ENCODE results near the gene PYY. TPM values are rescaled to one million over a fixed set of nuclear protein-coding genes. Genes with fewer than 3 reads are reported as not detected.

PYY gene
- total and polyA plus RNA-seq, 7 donors: not detected

GRCh38 chr17:43951750-43952149, 2.0 kb downstream of the PYY start:
- H3K9me3 ChIP-seq: no peaks in the 10 kb centered on the region
- intact Hi-C loops (cut with DNase I): no loop called here
- H3K4me1 ChIP-seq: no peaks in the 10 kb centered on the region
- no peaks in the 10 kb centered on the region for H3K36me3 ChIP-seq (ENCODE audit: insufficient read depth in 1 of 2, low read depth in 1 of 2)
- WGBS, 3 donors: 43 to 52% (median 47%) methylated on average over 4 of the region's 4 CpGs
- H3K27me3 ChIP-seq (ENCODE audit: insufficient read depth in 3 of 3, low read length in 2 of 3): peaks cover 0 to 60% (median 29%) of the 10 kb centered on the region in 3 donors
- no peak for TF ChIP-seq CTCF (IDR thresholded peaks at IDR 0.05)
- no peak overlapping the region for H3K4me3 ChIP-seq
- H3K27ac ChIP-seq: no peak overlapping the region
- DNase-seq (no peak), ATAC-seq (no peak)

DNA sequence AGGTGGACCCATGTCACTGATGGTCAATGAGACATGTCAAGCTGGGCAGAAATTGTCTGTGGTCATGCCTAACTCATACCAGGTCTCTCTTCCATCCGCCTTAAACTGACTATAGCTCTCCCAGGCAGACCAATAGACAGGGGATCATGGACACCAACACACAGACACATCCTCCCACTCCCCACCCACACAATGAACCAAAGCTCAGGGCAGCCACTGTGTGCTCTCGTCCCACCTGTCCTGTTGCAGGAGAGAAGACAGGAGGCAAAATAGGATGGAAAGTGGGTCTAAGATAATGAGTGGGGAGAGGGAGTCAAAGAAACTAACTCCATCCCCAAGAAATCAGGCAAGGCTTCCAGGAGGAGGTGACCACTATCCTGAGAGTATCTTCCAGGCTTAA, 3.2 kb downstream of the PYY start:
- H3K27me3 ChIP-seq (ENCODE audit: insufficient read depth in 3 of 3, low read length in 2 of 3): peaks cover 0 to 60% (median 28%) of the 10 kb centered on the region in 3 donors
- H3K36me3 ChIP-seq (ENCODE audit: insufficient read depth in 1 of 2, low read depth in 1 of 2): no peaks in the 10 kb centered on the region
- no peaks in the 10 kb centered on the region for H3K4me1 ChIP-seq
- no peak for TF ChIP-seq CTCF (IDR thresholded peaks at IDR 0.05)
- intact Hi-C loops (cut with DNase I): no loop called here
- DNase-seq: no peak
- 89 to 92% (median 89%) methylated on average over 2 of the region's 2 CpGs for WGBS, 3 donors
- no peak overlapping the region for H3K27ac ChIP-seq
- H3K4me3 ChIP-seq: no peak overlapping the region
- H3K9me3 ChIP-seq: no peaks in the 10 kb centered on the region
- no peak for ATAC-seq

- H3K27ac ChIP-seq: no peak overlapping the region
- no peaks in the 10 kb centered on the region for H3K4me1 ChIP-seq
- no peak for DNase-seq
- no peak for TF ChIP-seq CTCF (IDR thresholded peaks at IDR 0.05)
- intact Hi-C loops (cut with DNase I): loop anchor here in 1 of 2 donors (10.0 kb wide), 1 partner anchor 215 kb away; no protein-coding TSS in a partner anchor
- WGBS, 3 donors: 59 to 77% (median 60%) methylated on average over 4 of the region's 4 CpGs
- H3K4me3 ChIP-seq: no peak overlapping the region
- no peaks in the 10 kb centered on the region for H3K9me3 ChIP-seq
- H3K27me3 ChIP-seq (ENCODE audit: insufficient read depth in 3 of 3, low read length in 2 of 3): peaks cover 0 to 53% (median 28%) of the 10 kb centered on the region in 3 donors
- no peak for ATAC-seq
- no peaks in the 10 kb centered on the region for H3K36me3 ChIP-seq (ENCODE audit: insufficient read depth in 1 of 2, low read depth in 1 of 2)
Observed at GRCh38 chr17:43949781-43950180, 4.0 kb downstream of the PYY start.

- DNase-seq (no peak), ATAC-seq (no peak)
- H3K27ac ChIP-seq: no peak overlapping the region
- no peaks in the 10 kb centered on the region for H3K4me1 ChIP-seq
- intact Hi-C loops (cut with DNase I): loop anchor here in 1 of 2 donors (10.0 kb wide), 1 partner anchor 218 kb away; no protein-coding TSS in a partner anchor
- TF ChIP-seq CTCF (IDR thresholded peaks at IDR 0.05): no peak
- H3K27me3 ChIP-seq (ENCODE audit: insufficient read depth in 3 of 3, low read length in 2 of 3): peaks cover 0 to 26% (median 7%) of the 10 kb centered on the region in 3 donors
- H3K4me3 ChIP-seq: no peak overlapping the region
- no peaks in the 10 kb centered on the region for H3K36me3 ChIP-seq (ENCODE audit: insufficient read depth in 1 of 2, low read depth in 1 of 2)
- WGBS, 3 donors: 34 to 56% (median 38%) methylated on average over 4 of the region's 4 CpGs
- H3K9me3 ChIP-seq: no peaks in the 10 kb centered on the region
Observed at GRCh38 chr17:43946781-43947180, 7.0 kb downstream of the PYY start.

Data from psoas muscle (tissue), 8 donors.